ENCODE results near the gene S100A7A. TPM values are rescaled to one million over a fixed set of nuclear protein-coding genes. Genes with fewer than 3 reads are reported as not detected.
"Not testable (repeated sequence)": the region's sequence is repeated elsewhere in the genome, so short reads cannot be mapped to it uniquely, and the experiment has no call there.

S100A7A gene
- total RNA-seq, 2 donors from 2014 or later = not detected

GRCh38 chr1:153417136-153417888 is 992 bp downstream of the S100A7A start:
- Mint-ChIP-seq H3K27ac (no peak overlapping the region), H3K27me3 (ENCODE audit: insufficient read depth) (peaks cover 10% of the 10 kb centered on the region), H3K9me3 (peaks cover 2% of the 10 kb centered on the region), H3K36me3 (ENCODE audit: low read depth) (no peaks in the 10 kb centered on the region), H3K4me1 (no peaks in the 10 kb centered on the region), H3K4me3 (no peak overlapping the region)
- peaks cover 6% of the 10 kb centered on the region for H3K9me3 ChIP-seq (ENCODE audit: control insufficient read depth, low read length)
- 86 to 96% methylated on average over 10 to 12 of the region's 12 CpGs for WGBS, 2 experiments (ENCODE audit: insufficient coverage in 1 of 2, insufficient read length in 1 of 2)
- DNase-seq = no peak
- H3K4me3 ChIP-seq (ENCODE audit: low read length) = no peak overlapping the region
- H3K9ac ChIP-seq (ENCODE audit: extremely low read depth, low read length, poor library complexity, severe bottlenecking) = no peak overlapping the region
- no peak for TF ChIP-seq CTCF (conservative IDR thresholded peaks at IDR 0.05)
- no peak overlapping the region for H3K27ac ChIP-seq (ENCODE audit: low read depth, low read length)
- no peaks in the 10 kb centered on the region for H3K36me3 ChIP-seq (ENCODE audit: control insufficient read depth, insufficient read depth, low read length)
- H3K27me3 ChIP-seq (ENCODE audit: control insufficient read depth, insufficient read depth, low read length, poor library complexity, severe bottlenecking) = no peaks in the 10 kb centered on the region
- H3K4me1 ChIP-seq (ENCODE audit: control insufficient read depth, insufficient read depth, low read length) = no peaks in the 10 kb centered on the region

GRCh38 chr1:153418758-153419435 is 2.6 kb downstream of the S100A7A start:
- not testable (repeated sequence) for H3K36me3 Mint-ChIP-seq (ENCODE audit: low read depth); H3K27ac Mint-ChIP-seq; H3K9me3 ChIP-seq (ENCODE audit: control insufficient read depth, low read length); H3K4me3 ChIP-seq (ENCODE audit: low read length); H3K4me1 Mint-ChIP-seq; H3K4me3 Mint-ChIP-seq; H3K36me3 ChIP-seq (ENCODE audit: control insufficient read depth, insufficient read depth, low read length); H3K27me3 Mint-ChIP-seq (ENCODE audit: insufficient read depth); H3K9me3 Mint-ChIP-seq; H3K27me3 ChIP-seq (ENCODE audit: control insufficient read depth, insufficient read depth, low read length, poor library complexity, severe bottlenecking); H3K9ac ChIP-seq (ENCODE audit: extremely low read depth, low read length, poor library complexity, severe bottlenecking); H3K4me1 ChIP-seq (ENCODE audit: control insufficient read depth, insufficient read depth, low read length); H3K27ac ChIP-seq (ENCODE audit: low read depth, low read length)
- WGBS, 2 experiments (ENCODE audit: insufficient coverage in 1 of 2, insufficient read length in 1 of 2) = 74 to 86% methylated on average over 6 to 7 of the region's 7 CpGs
- peak; percentile 13 for DNase-seq

- H3K9me3 Mint-ChIP-seq; H3K36me3 Mint-ChIP-seq (ENCODE audit: low read depth); H3K27ac Mint-ChIP-seq; H3K4me3 ChIP-seq (ENCODE audit: low read length); H3K27me3 ChIP-seq (ENCODE audit: control insufficient read depth, insufficient read depth, low read length, poor library complexity, severe bottlenecking); H3K4me1 ChIP-seq (ENCODE audit: control insufficient read depth, insufficient read depth, low read length); H3K4me3 Mint-ChIP-seq; H3K27ac ChIP-seq (ENCODE audit: low read depth, low read length); H3K36me3 ChIP-seq (ENCODE audit: control insufficient read depth, insufficient read depth, low read length); H3K4me1 Mint-ChIP-seq; H3K9me3 ChIP-seq (ENCODE audit: control insufficient read depth, low read length); H3K9ac ChIP-seq (ENCODE audit: extremely low read depth, low read length, poor library complexity, severe bottlenecking): not testable (repeated sequence)
- H3K27me3 Mint-ChIP-seq (ENCODE audit: insufficient read depth) = peaks cover 11% of the 10 kb centered on the region
- WGBS, 2 experiments (ENCODE audit: insufficient coverage in 1 of 2, insufficient read length in 1 of 2) = 73% methylated on average over 2 of the region's 2 CpGs; no CpG with 5 or more reads in 1 of the 2 experiments
- DNase-seq = peak; percentile 28
These were observed 3.1 kb downstream of the S100A7A start for GRCh38 chr1:153419436-153419793.

- H3K27me3 ChIP-seq (ENCODE audit: control insufficient read depth, insufficient read depth, low read length, poor library complexity, severe bottlenecking) = peaks cover 7% of the 10 kb centered on the region
- H3K4me3 ChIP-seq (ENCODE audit: low read length) = no peak overlapping the region
- Mint-ChIP-seq H3K4me1 (no peaks in the 10 kb centered on the region), H3K4me3 (no peak overlapping the region), H3K27ac (no peak overlapping the region), H3K9me3 (no peaks in the 10 kb centered on the region), H3K27me3 (ENCODE audit: insufficient read depth) (peaks cover 17% of the 10 kb centered on the region), H3K36me3 (ENCODE audit: low read depth) (no peaks in the 10 kb centered on the region)
- peak; percentile 8 for DNase-seq
- H3K9me3 ChIP-seq (ENCODE audit: control insufficient read depth, low read length) = no peaks in the 10 kb centered on the region
- H3K36me3 ChIP-seq (ENCODE audit: control insufficient read depth, insufficient read depth, low read length) = no peaks in the 10 kb centered on the region
- no peak overlapping the region for H3K9ac ChIP-seq (ENCODE audit: extremely low read depth, low read length, poor library complexity, severe bottlenecking)
- no peaks in the 10 kb centered on the region for H3K4me1 ChIP-seq (ENCODE audit: control insufficient read depth, insufficient read depth, low read length)
- no peak overlapping the region for H3K27ac ChIP-seq (ENCODE audit: low read depth, low read length)
- WGBS, 2 experiments (ENCODE audit: insufficient coverage in 1 of 2, insufficient read length in 1 of 2) = 79 to 82% methylated on average over 2 of the region's 2 CpGs
- no peak for TF ChIP-seq CTCF (conservative IDR thresholded peaks at IDR 0.05)
These were observed 4.0 kb downstream of the S100A7A start for GRCh38 chr1:153420306-153420705.
